Activated effector memory CD4-positive, alpha-beta T cell treated with Interleukin-2 at 50 U/mL for 16 hours (primary cell): Measurements from ENCODE around the gene SVEP1.

Experiments
- DNase-seq: peaks from one replicate; pipeline ENCODE4 v3.0.0-alpha.2; 2020

The SVEP1 gene

DNA sequence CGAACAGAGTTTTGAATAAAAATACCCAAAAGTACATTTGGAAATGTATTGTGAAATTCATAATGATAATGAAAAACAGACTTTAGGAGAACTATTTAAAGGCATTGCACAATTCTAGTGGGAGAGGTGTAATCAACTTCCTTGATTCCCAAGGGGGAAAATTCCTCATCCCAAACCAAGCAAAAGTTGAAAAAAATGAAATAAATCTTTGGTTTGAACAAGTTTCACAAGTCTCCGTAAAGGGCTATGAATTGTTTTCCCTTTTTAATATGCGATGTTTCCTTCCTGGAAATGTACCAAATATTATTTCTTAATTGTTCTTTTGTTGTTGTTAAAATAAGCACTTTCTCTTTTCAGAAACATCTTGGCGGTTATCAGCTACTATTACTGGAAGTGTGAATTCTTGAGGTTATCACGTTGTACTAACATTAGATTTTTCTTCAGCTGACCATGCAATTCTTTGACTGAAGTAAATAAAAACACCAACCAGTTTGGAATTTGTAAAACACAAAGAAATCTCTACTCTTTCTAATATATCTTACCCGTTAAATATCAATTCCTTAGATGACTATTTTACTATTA lies 59.3 kb downstream of the SVEP1 start:
- no peak for DNase-seq

DNA sequence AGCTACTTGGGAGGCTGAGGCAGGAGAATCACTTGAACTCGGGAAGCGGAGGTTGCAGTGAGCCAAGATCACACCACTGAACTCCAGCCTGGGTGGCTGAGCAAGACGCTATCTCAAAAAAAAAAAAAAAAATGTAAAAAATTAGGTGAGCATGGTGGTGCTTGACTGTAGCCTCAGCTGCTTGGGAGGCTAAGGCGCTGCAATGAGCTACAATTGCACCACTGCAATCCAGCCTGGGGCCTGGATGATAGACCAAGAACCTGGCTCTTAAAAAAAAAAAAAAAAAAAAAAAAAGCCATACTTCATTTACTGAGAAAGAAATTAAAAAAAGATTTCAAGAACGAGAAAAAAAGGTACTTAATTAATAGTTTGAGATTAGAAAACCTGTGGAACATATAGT lies 62.1 kb downstream of the SVEP1 start:
- DNase-seq = no peak

- DNase-seq = no peak
Observed at GRCh38 chr9:110514897-110515296, 64.6 kb downstream of the SVEP1 start.

- DNase-seq = no peak
Observed at GRCh38 chr9:110512817-110513216, 66.7 kb downstream of the SVEP1 start.

- no peak for DNase-seq
Observed at GRCh38 chr9:110509792-110510191, 69.7 kb downstream of the SVEP1 start.

GRCh38 chr9:110502842-110503241 lies 76.7 kb downstream of the SVEP1 start:
- no peak for DNase-seq

DNA sequence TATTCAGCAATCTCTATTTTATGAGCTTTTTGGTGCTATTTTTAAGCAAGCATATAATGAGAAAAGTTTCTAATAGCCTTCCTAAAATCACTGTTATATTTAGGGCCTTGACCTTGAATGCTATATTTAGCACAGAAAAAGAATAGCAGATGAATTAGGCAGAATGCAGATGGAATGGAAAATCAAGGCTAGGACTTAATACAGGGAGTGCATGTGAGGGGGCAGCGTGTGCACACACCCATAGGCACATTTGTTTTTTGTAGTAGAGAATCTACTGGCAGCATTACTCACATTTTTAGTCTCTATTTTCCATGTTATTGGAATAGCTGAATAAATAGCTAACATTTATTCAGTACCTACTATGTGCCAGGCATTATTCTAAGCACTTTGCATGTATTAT lies 79.9 kb downstream of the SVEP1 start:
- no peak for DNase-seq

DNA sequence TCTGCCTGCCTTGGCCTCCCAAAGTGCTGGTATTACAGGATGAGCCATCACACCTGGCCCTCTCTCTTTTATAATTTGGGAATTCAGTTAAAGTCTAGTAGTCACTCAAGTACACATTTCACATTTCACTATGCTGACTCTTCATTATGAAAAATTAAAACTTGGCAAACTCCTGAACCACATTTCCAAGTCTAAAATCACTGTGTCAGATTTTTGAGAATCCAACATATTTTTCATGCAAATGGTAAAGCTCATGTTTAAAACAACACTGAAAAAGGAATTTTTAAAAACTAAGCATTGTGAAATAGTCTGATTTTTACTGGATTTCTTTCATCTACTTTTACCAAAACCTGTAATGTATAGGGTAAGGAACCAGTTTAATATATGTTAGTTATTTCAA lies 92.3 kb downstream of the SVEP1 start:
- no peak for DNase-seq

GRCh38 chr9:110486218-110486617 lies 93.3 kb downstream of the SVEP1 start:
- DNase-seq = no peak

DNA sequence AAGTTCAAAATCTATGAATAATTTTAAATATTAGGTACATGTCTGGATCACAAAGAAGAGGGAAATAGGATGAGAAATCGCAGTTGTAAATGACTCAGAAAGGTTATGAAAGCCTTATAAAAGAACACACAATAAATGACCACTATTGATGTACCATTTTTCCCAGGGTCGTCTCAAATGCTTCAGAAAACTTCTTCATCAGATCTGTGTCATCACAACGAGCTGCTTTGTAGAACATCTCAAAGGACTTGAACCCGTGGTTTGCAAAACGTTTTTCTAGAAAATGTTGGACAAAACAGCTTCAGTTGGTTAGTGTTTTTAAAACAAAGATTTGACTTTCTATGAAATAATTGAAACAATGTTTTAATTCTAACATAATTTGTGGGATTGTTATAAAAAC lies 100.1 kb downstream of the SVEP1 start:
- no peak for DNase-seq

DNA sequence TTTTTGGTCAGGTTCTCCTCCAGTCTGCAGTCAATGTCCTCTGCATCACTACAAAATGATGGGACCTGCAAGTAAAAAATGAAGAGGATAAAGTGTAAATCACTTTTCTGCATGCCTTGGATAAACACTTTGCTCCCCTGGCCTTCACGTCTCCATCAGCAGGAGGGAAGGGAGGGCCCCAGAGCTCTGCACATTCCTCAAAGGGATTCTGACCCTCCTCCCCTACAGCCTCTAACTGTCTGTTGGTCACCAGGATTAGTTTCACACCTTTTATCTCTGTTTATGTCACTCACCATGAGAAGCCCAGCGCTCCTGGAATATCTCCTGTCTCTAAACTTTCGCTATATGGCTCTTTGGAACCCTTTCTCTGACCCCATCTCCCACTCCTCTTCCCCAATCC lies 103.3 kb downstream of the SVEP1 start:
- DNase-seq = no peak

- DNase-seq = no peak
Observed at GRCh38 chr9:110472111-110472510, 107.4 kb downstream of the SVEP1 start.

DNA sequence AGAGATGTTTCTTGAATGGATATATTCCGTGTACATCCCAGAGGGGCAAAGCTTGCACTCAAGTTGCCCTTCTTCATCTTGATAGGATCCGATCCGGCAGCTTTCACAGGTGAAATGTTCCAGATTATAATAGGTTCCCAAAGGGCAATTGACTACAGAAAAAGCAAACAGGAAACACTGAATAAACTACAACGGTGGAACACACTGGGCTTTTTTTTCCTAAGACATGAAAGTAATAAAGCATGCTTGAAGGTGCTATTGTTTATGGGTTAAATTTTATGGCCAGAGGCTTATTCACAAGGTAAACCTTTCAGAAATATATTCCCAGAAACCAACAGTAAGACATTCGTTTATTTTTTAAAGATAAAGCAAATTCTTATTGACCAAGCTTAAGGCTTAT lies 110.6 kb downstream of the SVEP1 start:
- DNase-seq = no peak

DNA sequence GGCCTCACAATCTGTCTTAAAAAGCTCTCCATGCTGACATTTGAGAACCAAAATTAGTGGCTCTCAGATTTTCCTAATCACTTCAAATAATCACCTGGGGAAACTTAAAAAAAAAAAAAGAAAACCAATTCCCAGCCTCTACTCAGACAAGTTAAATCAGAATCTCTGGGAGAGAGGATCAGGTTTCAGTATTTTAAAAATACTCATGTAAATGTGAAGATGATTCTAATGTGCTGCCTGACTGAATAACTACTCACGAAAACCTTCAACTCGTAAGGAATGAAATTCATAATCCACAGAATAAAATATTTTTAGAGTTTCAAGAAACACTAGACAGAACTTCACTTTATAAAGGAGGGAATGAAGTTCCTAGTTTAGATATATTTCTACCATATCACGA lies 114.4 kb downstream of the SVEP1 start:
- DNase-seq = no peak

GRCh38 chr9:110464321-110464720 lies 115.2 kb downstream of the SVEP1 start:
- DNase-seq = no peak

GRCh38 chr9:110463499-110463898 lies 116.0 kb downstream of the SVEP1 start:
- DNase-seq = no peak

DNA sequence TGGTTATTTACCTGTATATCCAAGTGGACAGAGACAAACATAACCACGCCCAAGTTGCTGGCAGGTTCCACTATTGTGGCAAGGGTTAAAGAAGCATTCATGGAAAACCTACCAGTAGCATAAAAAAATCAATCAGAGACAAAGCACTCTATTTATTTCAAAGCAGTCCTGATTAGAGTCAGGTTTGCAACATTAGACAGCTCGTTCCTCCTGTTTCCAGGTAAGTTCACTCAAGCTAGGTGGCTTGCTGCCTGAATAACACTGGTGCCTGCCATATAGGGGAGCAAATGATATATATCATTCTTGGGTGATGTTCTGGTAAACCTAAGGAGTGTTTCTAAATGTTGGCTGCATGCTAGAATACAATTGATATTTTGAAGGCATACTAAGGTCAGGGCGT lies 122.3 kb downstream of the SVEP1 start:
- no peak for DNase-seq

DNA sequence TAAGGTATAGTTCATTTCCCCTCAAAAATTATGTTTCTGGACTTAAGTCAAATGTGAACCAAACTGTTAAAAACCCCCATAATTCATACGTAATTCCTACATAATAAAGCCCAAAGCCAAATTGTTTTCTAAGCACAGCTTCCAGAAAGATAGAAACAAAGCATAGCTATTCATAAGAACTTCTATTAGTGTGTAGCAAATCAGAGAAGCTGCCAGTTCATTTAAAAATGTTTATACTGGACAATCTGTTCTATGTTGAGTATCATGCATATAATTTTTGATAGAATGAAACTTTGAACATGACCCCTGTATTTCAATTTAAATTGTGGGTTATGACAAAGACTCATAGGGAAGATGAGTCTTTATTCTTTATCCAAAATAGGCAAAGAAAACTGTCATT lies 122.9 kb downstream of the SVEP1 start:
- DNase-seq = no peak

DNA sequence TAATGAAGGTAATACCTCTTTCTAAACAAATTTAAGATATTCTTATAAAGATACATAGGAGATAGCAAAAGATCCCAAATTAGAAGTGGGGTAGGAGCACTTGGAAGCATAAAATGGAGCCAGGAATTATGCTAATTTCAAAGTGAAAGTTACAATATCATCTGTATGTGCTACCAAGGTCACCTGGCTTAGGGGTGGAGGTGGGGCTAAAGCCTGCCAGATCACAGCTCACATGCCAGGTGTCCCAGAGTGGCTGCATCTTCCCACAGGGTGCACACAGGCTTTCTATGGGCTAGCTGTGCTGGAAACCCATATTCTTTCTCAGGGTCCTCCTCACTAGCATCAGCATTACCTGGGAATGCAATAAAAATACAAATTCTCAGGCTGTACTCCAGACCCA lies 123.7 kb downstream of the SVEP1 start:
- no peak for DNase-seq

DNA sequence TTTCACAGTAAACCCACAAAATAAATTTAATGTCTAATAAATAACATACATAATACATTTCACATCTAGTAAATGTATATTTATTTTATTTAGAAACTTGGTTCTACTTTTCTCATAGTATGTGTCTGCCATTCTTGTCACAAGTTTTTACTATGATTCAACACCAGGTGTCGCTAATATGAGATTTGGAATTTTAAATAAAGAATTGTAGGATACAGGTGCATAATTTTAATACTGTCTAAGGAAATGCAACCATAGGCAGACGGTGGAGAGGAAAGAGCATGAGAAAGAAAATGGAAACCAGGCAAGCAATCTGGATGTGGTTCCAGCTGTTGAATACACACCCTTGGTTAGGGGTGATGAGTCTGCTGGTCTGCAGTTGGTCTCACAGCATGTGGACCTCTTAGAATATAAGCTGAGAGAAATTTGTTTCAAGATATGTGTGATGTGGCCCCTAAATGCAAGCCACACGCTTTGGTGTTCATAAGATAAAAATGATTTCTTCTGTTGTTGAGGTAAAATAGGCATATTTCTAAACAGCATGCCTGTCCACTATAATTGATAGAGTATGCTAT lies 127.2 kb downstream of the SVEP1 start:
- DNase-seq = no peak

DNA sequence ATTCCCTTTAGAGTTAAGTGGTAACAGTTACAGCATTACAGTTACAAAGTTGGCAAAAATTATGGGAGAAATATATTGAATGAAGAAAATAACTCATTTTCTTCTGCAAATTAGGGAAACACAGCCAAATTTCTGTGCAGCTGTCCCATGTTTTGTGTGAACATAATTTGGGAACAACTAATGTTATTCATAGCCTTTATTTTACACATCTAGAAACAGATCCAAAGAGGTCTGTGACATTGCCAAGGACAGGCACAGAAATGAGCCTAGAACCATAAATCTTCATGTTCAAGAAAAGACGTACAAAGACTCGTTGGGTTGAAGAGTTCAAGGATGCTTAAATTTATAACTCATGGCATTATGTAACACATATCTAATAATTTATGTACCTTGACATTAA lies 127.8 kb downstream of the SVEP1 start:
- no peak for DNase-seq

- DNase-seq = no peak
Observed at GRCh38 chr9:110447476-110447875, 132.1 kb downstream of the SVEP1 start.

- DNase-seq = no peak
Observed at GRCh38 chr9:110446171-110446570, 133.4 kb downstream of the SVEP1 start.

- DNase-seq = no peak
Observed at GRCh38 chr9:110444911-110445310, 134.6 kb downstream of the SVEP1 start.

DNA sequence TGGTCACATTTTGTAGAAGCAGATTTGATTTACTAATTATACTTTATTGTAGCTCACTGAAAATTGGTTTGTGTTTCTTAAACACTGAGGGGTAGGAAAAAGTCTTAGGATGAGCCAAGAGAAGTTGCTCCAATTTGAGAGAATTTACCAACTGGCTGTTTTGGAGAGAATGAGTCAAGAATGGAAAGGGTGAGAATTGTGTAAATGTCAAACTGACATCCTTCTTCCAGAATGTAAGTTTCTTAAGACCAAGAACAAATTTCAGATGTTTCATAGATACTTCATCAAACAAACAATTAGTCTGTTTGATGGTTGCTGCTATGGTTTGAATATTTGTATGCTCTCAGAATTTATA lies 135.7 kb downstream of the SVEP1 start:
- no peak for DNase-seq
